Inflammatory macrophage treated with lipopolysaccharide for 4 hours (primary cell): ENCODE data around the gene POFUT1.
"Not testable (repeated sequence)": the region's sequence is repeated elsewhere in the genome, so short reads cannot be mapped to it uniquely, and the experiment has no call there.

Experiments
- DNase-seq: peaks from one replicate; pipeline ENCODE4 v3.0.0-alpha.2; 2020

Gene POFUT1

GRCh38 chr20:32236048-32236533 is 28.4 kb downstream of the POFUT1 start:
- no peak for DNase-seq

GRCh38 chr20:32236819-32237218 is 29.1 kb downstream of the POFUT1 start:
- no peak for DNase-seq

DNA sequence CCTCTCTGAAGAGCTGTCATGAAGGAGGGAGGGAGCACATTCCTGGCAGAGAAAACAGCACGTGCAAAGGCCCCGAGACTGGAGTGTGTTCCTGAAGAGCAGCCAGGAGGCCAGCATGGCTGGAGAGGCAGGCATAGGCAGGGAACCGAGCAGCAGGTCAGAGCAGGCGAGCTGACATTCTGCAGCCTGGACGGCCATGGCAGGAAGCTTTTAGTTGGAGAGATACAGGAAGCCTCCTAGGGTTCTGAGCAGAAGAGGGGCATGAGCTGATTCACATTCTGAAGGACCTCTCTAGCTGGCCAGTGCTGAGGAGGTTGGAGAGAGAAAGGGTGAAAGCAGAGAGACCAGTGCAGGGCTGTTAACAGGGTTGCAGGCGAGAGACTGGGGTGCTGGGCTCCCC is 29.7 kb downstream of the POFUT1 start:
- DNase-seq: no peak

- DNase-seq: no peak
These were observed 31.1 kb downstream of the POFUT1 start for GRCh38 chr20:32238483-32239425.

DNA sequence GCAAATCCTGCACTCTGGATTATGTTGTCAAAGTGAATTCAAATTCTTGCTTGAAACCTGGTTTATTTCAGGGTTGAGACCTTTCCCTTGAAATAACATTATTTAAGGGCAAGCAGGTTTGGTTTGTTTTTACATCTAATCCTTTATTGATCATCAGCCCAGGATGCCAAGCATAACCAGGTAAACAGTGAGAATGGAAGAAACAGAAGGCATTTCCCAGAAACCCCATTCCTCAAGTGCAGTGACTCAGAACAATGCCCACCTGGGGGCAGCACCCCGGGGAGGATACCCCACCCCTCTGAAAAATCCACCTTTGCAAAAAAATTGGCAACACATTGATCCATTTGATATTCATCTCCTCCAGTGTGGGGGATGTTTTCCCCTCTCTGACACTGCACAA is 32.5 kb downstream of the POFUT1 start:
- DNase-seq: no peak

DNA sequence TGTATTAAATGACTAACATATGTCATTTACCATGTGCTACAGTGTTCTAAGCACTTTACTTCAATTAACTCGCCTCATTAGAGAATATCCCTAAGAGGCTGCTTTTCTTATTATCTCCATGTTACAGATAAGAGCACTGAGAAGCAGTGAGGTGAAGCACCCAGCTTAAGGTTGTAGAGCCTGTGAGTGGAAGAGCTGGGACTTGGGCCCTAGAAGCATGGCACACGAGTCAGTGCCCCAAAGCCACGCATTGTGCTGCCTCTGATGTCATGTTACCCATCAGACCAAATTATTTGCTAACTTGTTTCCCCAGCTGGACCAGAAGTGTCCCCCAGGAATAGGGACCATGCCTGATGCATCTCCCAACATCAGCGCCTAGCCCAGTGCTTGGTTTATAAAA is 34.1 kb downstream of the POFUT1 start:
- no peak for DNase-seq

- DNase-seq: no peak
These were observed 36.6 kb downstream of the POFUT1 start for GRCh38 chr20:32244150-32244823.

DNA sequence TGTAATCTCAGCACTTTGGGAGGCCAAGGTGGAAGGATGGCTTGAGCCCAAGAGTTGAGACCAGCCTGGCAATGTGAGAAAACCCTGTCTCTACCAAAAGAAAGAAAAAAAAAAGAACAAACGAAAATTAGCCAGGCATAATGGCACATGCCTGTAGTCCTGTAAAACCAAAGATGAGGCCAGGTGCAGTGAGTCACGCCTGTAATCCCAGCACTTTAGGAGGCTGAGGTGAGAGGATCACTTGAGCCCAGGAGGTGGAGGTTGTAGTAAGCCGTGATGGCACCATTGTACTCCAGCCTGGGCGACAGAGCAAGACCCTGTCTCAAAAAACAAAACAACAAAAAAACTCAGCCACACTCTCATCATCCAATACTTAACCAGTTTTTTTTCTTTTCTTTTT is 37.3 kb downstream of the POFUT1 start:
- no peak for DNase-seq

GRCh38 chr20:32246208-32246607 is 38.5 kb downstream of the POFUT1 start:
- DNase-seq: not testable (repeated sequence)

- DNase-seq: peak; percentile 60
These were observed 40.4 kb downstream of the POFUT1 start for GRCh38 chr20:32248043-32248442.

- DNase-seq: peak; percentile 77
These were observed 41.5 kb downstream of the POFUT1 start for GRCh38 chr20:32249030-32249738.

DNA sequence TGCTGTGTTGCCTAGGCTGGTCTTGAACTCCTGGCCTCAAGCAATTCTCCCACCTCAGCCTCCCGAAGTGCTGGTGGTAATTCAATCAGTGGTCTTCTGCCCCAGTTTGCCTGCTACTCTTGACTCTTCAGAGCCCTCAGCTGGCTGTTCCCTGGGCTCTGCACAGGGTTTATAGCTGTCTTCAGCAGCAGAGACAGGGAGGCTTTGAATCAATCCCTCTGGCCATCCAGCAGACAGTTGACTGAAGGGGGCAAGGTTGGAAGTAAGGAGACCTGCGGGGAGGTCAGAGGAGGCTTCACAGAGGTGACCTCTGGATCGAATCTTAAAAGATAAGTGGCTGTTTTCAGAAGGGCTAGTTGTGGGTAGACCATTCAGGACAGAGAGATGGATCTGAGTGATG is 43.8 kb downstream of the POFUT1 start:
- no peak for DNase-seq

- no peak for DNase-seq
These were observed 44.5 kb downstream of the POFUT1 start for GRCh38 chr20:32252189-32252588.

DNA sequence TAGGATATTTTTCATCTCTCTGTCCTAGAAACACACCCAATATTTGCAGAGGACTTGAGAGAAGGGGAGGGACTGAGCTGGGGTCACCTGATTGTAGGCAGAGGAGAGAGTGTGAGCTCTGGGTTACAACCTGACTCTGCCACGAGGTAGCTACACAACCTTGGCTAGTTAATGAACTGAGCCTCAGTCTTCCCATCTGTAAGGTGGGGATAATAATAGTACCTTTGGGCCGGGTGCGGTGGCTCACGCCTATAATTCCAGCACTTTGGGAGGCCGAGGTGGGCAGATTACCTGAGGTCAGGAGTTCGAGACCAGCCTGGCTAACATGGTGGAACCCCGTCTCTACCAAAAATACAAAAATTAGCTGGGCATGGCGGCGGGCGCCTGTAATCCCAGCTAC is 53.3 kb downstream of the POFUT1 start:
- not testable (repeated sequence) for DNase-seq

DNA sequence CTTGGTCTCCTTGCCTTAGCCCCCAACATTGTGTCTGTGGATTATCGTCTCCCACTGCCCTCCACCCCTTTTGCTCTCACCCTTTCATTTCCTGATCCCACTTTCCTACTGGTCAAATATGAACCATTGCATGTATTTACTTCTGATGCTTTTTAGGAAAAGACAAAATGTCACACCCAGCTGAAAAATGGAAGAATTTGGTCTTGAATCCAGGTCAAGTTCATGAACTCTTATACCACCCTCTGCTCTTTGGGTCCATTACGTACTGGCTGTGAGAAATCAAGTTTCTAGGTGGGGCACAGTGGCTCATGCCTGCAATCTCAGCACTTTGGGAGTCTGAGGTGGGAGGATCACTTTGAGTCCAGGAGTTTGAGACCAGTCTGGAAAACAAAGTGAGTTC is 54.0 kb downstream of the POFUT1 start:
- no peak for DNase-seq

GRCh38 chr20:32263398-32263954 is 55.8 kb downstream of the POFUT1 start:
- no peak for DNase-seq

GRCh38 chr20:32271620-32272019 is 63.9 kb downstream of the POFUT1 start:
- no peak for DNase-seq

DNA sequence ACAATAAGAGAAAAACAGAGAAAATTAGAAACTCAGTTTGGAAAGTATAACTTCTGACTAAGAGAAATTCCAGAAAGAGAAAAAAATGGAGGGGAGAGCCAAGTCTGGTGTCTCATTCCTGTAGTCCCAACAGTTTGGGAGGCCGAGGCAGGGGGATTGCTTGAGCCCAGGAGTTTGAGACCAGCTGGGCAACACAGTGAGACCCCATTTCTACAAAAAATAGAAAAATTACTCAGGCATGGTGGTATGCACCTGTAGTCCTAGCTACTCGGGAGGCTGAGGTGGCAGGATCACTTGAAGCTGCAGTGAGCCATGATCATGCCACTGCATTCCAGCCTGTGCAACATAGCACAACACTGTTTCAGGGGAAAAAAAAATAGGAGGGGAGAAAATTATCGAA is 66.7 kb downstream of the POFUT1 start:
- no peak for DNase-seq

DNA sequence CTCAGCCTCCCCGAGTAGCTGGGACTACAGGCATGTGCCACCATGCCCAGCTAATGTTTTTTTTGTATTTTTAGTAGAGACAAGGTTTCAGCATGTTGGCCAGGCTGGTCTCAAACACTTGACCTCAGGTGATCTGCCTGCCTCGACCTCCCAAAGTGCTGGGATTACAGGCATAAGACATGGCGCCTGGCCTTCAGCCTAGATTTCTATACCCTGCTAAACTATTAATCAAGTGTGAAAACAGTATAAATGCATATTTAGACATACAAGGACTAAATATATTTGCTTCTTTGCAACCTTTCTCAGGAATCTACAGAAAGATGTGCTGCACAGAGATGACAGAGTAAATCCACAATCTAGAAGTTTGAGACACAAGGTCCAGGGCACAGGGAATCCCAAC is 67.5 kb downstream of the POFUT1 start:
- not testable (repeated sequence) for DNase-seq

GRCh38 chr20:32277361-32278198 is 69.9 kb downstream of the POFUT1 start, which contains the start of gene KIF3B:
Gene KIF3B (plus strand): TSS chr20:32277651. CDS start chr20:32309778, 32,127 bp downstream.
- peak; percentile 88 for DNase-seq

DNA sequence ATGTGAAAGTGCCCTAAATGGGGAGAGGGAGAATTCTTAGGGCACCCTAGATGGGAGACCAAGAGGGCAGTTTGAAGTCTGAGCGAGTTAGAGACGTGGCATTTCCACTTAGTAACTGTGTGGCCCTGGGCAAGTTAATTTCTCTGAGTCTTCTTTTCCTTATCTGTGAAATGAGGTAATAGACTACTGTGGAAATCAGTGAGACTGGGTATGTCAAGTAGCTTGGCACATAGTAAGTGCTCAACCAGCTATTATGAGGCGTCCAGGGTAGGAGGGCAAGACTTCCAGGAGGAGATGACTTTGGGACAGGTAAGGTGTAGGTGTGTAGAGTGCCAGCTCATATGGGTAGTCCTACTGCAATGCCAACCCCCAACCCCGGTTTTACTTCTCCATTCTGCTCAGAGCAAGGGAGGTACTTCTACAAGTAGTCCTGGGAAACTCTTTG is 70.5 kb downstream of the POFUT1 start:
- peak; percentile 30 for DNase-seq

GRCh38 chr20:32281711-32282110 is 74.0 kb downstream of the POFUT1 start:
- DNase-seq: no peak
